HepG2 (cell line): ENCODE measurements around the gene LST1. TPM values are rescaled to one million over a fixed set of nuclear protein-coding genes. Genes with fewer than 3 reads are reported as not detected.

Experiments used
- ATAC-seq: fragments of 200-7000 bp; cut with Tn5 transposase; 3 replicates; pipeline ENCODE4 v1.9.1; 2020; ENCODE audit warnings: mild to moderate bottlenecking, moderate library complexity
- BruUV-seq: library from RNA; stranded (reverse); fragments of 400-500 nt; replicated peaks from 2 replicates; lab custom pipeline; 2021; lab: Mats Ljungman, UMichigan
- CTCF ChIA-PET: fragments of 300-600 bp; formaldehyde crosslinking; extraction: SDS; loops from one replicate; lab custom pipeline; 2021; ENCODE audit warnings: low total read pairs, inconsistent platforms, low intra/inter-chr PET ratio; lab: Yijun Ruan, JAX
- POLR2A ChIA-PET: fragments of 350-600 bp; sonication (Branson Sonifier 250); formaldehyde crosslinking; loops from one replicate; lab custom pipeline; 2020; ENCODE audit warnings: antibody characterized with exemption, inconsistent platforms; lab: Yijun Ruan, JAX
- DNase-seq: peaks from one replicate; pipeline ENCODE4 v3.0.0-alpha.2; 2015; ENCODE audit warnings: low spot score
- FAIRE-seq: peaks from 3 replicates; lab custom pipeline; 2011; peaks lifted over from hg19 to GRCh38; lab: Jason Lieb, UNC
- H2AFZ ChIP-seq: one replicate; pipeline ENCODE4 v1.6.1; 2011; ENCODE audit warnings: low read length, inconsistent platforms
- H3K27ac ChIP-seq: fragments of 300-600 bp; 3 replicates; pipeline ENCODE4 v1.8.0; 2011; ENCODE audit warnings: mixed run types, mild to moderate bottlenecking, mixed read lengths, low read length, inconsistent platforms; ENCODE audit not compliant: insufficient read depth; ENCODE audit errors: extremely low read length
- H3K27me3 ChIP-seq, 2 experiments: fragments of 200-600 bp in 1 of 2; 2 replicates in 1 of 2; 3 replicates in 1 of 2; pipeline versions ENCODE4 v1.6.0 to v1.8.0; 2011; ENCODE audit warnings: low read length in 2 of 2, mild to moderate bottlenecking in 2 of 2, moderate library complexity in 2 of 2, inconsistent platforms in 1 of 2; ENCODE audit not compliant: insufficient read depth in 2 of 2, control insufficient read depth in 1 of 2
- H3K36me3 ChIP-seq, 2 experiments: fragments of 200-600 bp in 1 of 2; replicated peaks in 1 of 2; 2 replicates in 1 of 2; 3 replicates in 1 of 2; pipeline versions ENCODE4 v1.5.1 to v1.8.0; 2011; ENCODE audit warnings: low read length in 2 of 2, inconsistent platforms in 1 of 2; ENCODE audit not compliant: insufficient read depth in 2 of 2, control insufficient read depth in 1 of 2
- H3K4me1 ChIP-seq: 2 replicates; pipeline ENCODE4 v1.5.1; 2012; ENCODE audit warnings: low read length, inconsistent platforms; ENCODE audit not compliant: insufficient read depth
- H3K4me2 ChIP-seq: 2 replicates; pipeline ENCODE4 v1.6.0; 2011; ENCODE audit warnings: low read depth, low read length, inconsistent platforms
- H3K4me3 ChIP-seq, 3 experiments: fragments of 200-600 bp in 1 of 3; sonication (generic), shearing (Covaris generic) in 1 of 3; replicated peaks in 1 of 3; 2 replicates each; pipeline ENCODE4 v1.5.1; 2011 to 2016; ENCODE audit warnings: low read length in 3 of 3, inconsistent platforms in 2 of 3, low read depth in 2 of 3, mild to moderate bottlenecking in 2 of 3, control low read depth in 1 of 3, mixed read lengths in 1 of 3; ENCODE audit not compliant: insufficient read depth in 1 of 3
- H3K79me2 ChIP-seq: one replicate; pipeline ENCODE4 v1.6.1; 2011; ENCODE audit warnings: low read length, inconsistent platforms; ENCODE audit not compliant: insufficient read depth
- H3K9ac ChIP-seq: 2 replicates; pipeline ENCODE4 v1.6.0; 2011; ENCODE audit warnings: mild to moderate bottlenecking, low read depth, low read length, inconsistent platforms; ENCODE audit not compliant: insufficient read depth
- H3K9me3 ChIP-seq: 2 replicates; pipeline ENCODE4 v1.5.1; 2012; ENCODE audit warnings: mild to moderate bottlenecking, low read length
- H4K20me1 ChIP-seq: 2 replicates; pipeline ENCODE4 v1.6.0; 2011; ENCODE audit warnings: inconsistent platforms, mild to moderate bottlenecking, low read length, moderate library complexity; ENCODE audit not compliant: insufficient read depth
- ATF7 ChIP-seq, 2 experiments: fragments of 450-650 bp in 1 of 2; sonication (generic) in 1 of 2; formaldehyde crosslinking in 1 of 2; IDR thresholded peaks; 2 replicates each; pipeline versions ENCODE4 v1.4.0 to v1.6.1; 2016 to 2020; ENCODE audit warnings: antibody characterized with exemption in 1 of 2, mild to moderate bottlenecking in 1 of 2, missing genetic modification reagents in 1 of 2
- CBX2 ChIP-seq, 2 experiments: fragments of 200-600 bp in 1 of 2; sonication (generic); formaldehyde crosslinking in 1 of 2; IDR thresholded peaks; 2 replicates each; pipeline versions ENCODE4 v1.7.0 to v1.8.1; 2018 to 2022; ENCODE audit warnings: low read depth in 2 of 2, low read length in 1 of 2, mild to moderate bottlenecking in 1 of 2, missing genetic modification reagents in 1 of 2
- DZIP1 ChIP-seq: sonication (generic); formaldehyde crosslinking; IDR thresholded peaks from 2 replicates; pipeline ENCODE4 v1.5.0; 2020; ENCODE audit warnings: mild to moderate bottlenecking, missing genetic modification reagents
- FOXK2 ChIP-seq: fragments of 450-650 bp; IDR thresholded peaks from 2 replicates; pipeline ENCODE4 v1.6.1; 2016
- IRF2 ChIP-seq: IDR thresholded peaks from 2 replicates; pipeline ENCODE4 v1.6.1; 2018; ENCODE audit warnings: missing genetic modification reagents, missing compliant biosample characterization
- NFATC3 ChIP-seq: sonication (generic); formaldehyde crosslinking; IDR thresholded peaks from 2 replicates; pipeline ENCODE4 v1.5.1; 2020; ENCODE audit warnings: mild to moderate bottlenecking, missing genetic modification reagents
- RARA ChIP-seq: IDR thresholded peaks from 2 replicates; pipeline ENCODE4 v1.6.1; 2016; ENCODE audit warnings: missing genetic modification reagents, missing compliant biosample characterization
- SALL1 ChIP-seq: sonication (generic); formaldehyde crosslinking; IDR thresholded peaks from 2 replicates; pipeline ENCODE4 v1.8.0; 2022; ENCODE audit warnings: mild to moderate bottlenecking, missing genetic modification reagents
- SAP130 ChIP-seq: IDR thresholded peaks from 2 replicates; pipeline ENCODE4 v1.6.1; 2016; ENCODE audit warnings: low read depth
- ZBTB7B ChIP-seq: sonication (generic); formaldehyde crosslinking; IDR thresholded peaks from 2 replicates; pipeline ENCODE4 v1.4.0; 2020; ENCODE audit warnings: missing genetic modification reagents
- ZNF296 ChIP-seq: sonication (generic); formaldehyde crosslinking; conservative IDR thresholded peaks from 2 replicates; pipeline ENCODE4 v1.5.0; 2020; ENCODE audit warnings: mild to moderate bottlenecking, missing genetic modification reagents
- ZNF441 ChIP-seq: sonication (generic); formaldehyde crosslinking; IDR thresholded peaks from 2 replicates; pipeline ENCODE4 v1.7.0; 2021; ENCODE audit warnings: missing genetic modification reagents, borderline replicate concordance
- ZNF83 ChIP-seq: sonication (generic); formaldehyde crosslinking; IDR thresholded peaks from 2 replicates; pipeline ENCODE4 v1.4.0; 2020; ENCODE audit warnings: missing genetic modification reagents, mild to moderate bottlenecking, borderline replicate concordance
- WGBS: methylation state at CpG from one replicate; pipeline ENCODE4 v1.1.6; 2017; ENCODE audit warnings: low lambda C conversion rate; 5-methylcytosine and 5-hydroxymethylcytosine counted together
- in situ Hi-C: cut with HindIII; loops from 2 replicates; pipeline ENCODE4 v1.10.0; 2017; ENCODE audit warnings: low pct_unique_long_range_greater_than_20kb; ENCODE audit not compliant: extremely low pct_ligation_motif_present
- intact Hi-C: fragments of 100-400 bp; cut with micrococcal nuclease; formaldehyde crosslinking; loops from one replicate; pipeline ENCODE4 v1.10.0; 2022; ENCODE audit not compliant: unreplicated experiment
- polyA plus RNA-seq, 8 experiments: library from polyadenylated mRNA; depleted of rRNA in 3 of 8; stranded (reverse) in 7 of 8; unstranded in 1 of 8; fragments of >200 nt; fragmentation: Illumina TruSeq in 4 of 8; extraction: Trizol in 4 of 8; gene quantifications; 2 replicates each; pipeline versions ENCODE4 v1.2.1 to v1.2.3, GENCODE V29; 2011 to 2016; ENCODE audit warnings: low read depth in 4 of 8, missing spikeins in 1 of 8, mixed read lengths in 1 of 8; ENCODE audit not compliant: insufficient read depth in 1 of 8
- total RNA-seq, 5 experiments: library from RNA; depleted of rRNA; stranded (reverse); fragments of >200 nt; fragmentation: Illumina TruSeq; extraction: Trizol; gene quantifications; 2 replicates each; pipeline ENCODE4 v1.2.3, GENCODE V29; 2016; ENCODE audit warnings: low read depth in 1 of 5
- TF ChIP-seq, protein P1 (sequence below): IDR thresholded peaks from 2 replicates; pipeline ENCODE4 v1.6.1; 2016; ENCODE audit warnings: mild to moderate bottlenecking, missing biosample characterization, missing genetic modification reagents
- TF ChIP-seq, protein P2 (sequence below): sonication (generic); formaldehyde crosslinking; IDR thresholded peaks from 2 replicates; pipeline ENCODE4 v1.4.0; 2020; ENCODE audit warnings: mild to moderate bottlenecking, missing genetic modification reagents
- TF ChIP-seq, protein P3 (sequence below): IDR thresholded peaks from 2 replicates; pipeline ENCODE4 v1.6.1; 2012; ENCODE audit warnings: inconsistent platforms

LST1 gene
- total and polyA plus RNA-seq, 2 of the 13 experiments (the other 11 are each of a cell fraction or from before 2014, with no cell fraction given): not detected

DNA sequence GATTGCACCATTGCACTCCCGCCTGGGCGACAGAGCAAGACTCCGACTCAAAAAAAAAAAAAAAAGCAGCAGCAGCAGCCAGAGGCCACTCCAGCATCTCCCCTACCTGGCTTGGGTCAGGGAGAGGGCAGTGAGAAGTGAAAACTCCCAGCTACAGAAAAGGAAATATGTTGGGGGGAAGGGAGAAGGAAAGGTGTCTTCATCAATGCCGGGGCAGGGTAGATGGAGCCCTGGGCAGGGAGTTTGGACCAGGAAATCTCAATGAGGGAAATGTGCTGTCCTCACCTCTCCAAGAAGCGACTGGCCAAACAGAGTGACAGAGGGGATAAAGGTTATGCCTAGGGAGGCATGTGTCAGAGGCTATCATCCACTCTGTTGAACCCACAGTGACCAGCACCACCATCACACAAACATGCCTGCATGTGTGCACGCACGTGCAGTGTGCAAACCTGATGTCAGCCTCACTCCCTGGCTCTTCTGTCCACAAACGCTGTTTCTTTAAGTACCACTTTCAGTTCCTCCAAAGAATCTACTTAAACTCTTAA lies 28.1 kb downstream of the LST1 start:
- DNase-seq (peak; percentile 44), FAIRE-seq (peak; percentile 85), ATAC-seq (peak; percentile 83)
- in situ Hi-C loops: no loop called here
- BruUV-seq: no TSS peak
- Histone ChIP-seq H3K4me3 (peak overlapping the region; percentile 38 to 66 (median 50)), H3K4me1 (peaks cover 43% of the 10 kb centered on the region), H3K9ac (peak overlapping the region; percentile 50), H3K27ac (peak overlapping the region; percentile 50), H2AFZ (peak overlapping the region; percentile 34), H3K9me3 (no peaks in the 10 kb centered on the region), H3K36me3 (no peaks in the 10 kb centered on the region), H3K79me2 (no peaks in the 10 kb centered on the region), H3K4me2 (peak overlapping the region; percentile 91), H4K20me1 (no peaks in the 10 kb centered on the region), H3K27me3 (no peaks in the 10 kb centered on the region; a peak in 1 of 5 replicates)
- intact Hi-C loops: no loop called here
- CTCF ChIA-PET: interaction anchor here (1.4 kb wide), 1 partner anchor 16 kb away, joined by 3 read pairs; no protein-coding TSS in a partner anchor
- POLR2A ChIA-PET: interaction anchor here (1.1 to 2.1 kb wide), 9 partner anchors 16 to 192 kb away, joined by 3 to 10 read pairs (median 4); partner anchors contain the start of genes APOM, BAG6 and DDX39B
- 2% methylated on average over 8 of the region's 8 CpGs for WGBS
- TF ChIP-seq CBX2 (IDR thresholded peaks at IDR 0.05; ENCODE audit: low read depth, low read length) (no peak), CBX2 (CRISPR knock-in tag; IDR thresholded peaks at IDR 0.05; ENCODE audit: low read depth) (no peak), ZNF83 (CRISPR knock-in tag) (no peak; the same call in 1 of the 2 replicates), FOXK2 (no peak), ZBTB7B (CRISPR knock-in tag) (0 out of 2 replicates have a peak, but pooled peaks have one; percentile 9), IRF2 (CRISPR knock-in tag) (no peak; the same call in 1 of the 2 replicates), DZIP1 (CRISPR knock-in tag) (no peak), ATF7 (IDR thresholded peaks at IDR 0.05) (no peak), ATF7 (CRISPR knock-in tag; IDR thresholded peaks at IDR 0.05) (no peak), SALL1 (CRISPR knock-in tag) (peak; percentile 12; the same call in 1 of the 2 replicates), RARA (no peak; the same call in 1 of the 2 replicates), NFATC3 (CRISPR knock-in tag) (no peak), ZNF296 (CRISPR knock-in tag) (no peak), SAP130 (CRISPR knock-in tag) (peak; percentile 43; the same call in 1 of the 2 replicates), ZNF441 (CRISPR knock-in tag) (peak; percentile 99)
- TF ChIP-seq, protein P1, sequence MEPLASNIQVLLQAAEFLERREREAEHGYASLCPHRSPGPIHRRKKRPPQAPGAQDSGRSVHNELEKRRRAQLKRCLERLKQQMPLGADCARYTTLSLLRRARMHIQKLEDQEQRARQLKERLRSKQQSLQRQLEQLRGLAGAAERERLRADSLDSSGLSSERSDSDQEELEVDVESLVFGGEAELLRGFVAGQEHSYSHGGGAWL (CRISPR knock-in tag): no peak
- TF ChIP-seq, protein P2, sequence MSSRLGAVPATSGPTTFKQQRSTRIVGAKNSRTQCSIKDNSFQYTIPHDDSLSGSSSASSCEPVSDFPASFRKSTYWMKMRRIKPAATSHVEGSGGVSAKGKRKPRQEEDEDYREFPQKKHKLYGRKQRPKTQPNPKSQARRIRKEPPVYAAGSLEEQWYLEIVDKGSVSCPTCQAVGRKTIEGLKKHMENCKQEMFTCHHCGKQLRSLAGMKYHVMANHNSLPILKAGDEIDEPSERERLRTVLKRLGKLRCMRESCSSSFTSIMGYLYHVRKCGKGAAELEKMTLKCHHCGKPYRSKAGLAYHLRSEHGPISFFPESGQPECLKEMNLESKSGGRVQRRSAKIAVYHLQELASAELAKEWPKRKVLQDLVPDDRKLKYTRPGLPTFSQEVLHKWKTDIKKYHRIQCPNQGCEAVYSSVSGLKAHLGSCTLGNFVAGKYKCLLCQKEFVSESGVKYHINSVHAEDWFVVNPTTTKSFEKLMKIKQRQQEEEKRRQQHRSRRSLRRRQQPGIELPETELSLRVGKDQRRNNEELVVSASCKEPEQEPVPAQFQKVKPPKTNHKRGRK (CRISPR knock-in tag): no peak
- TF ChIP-seq, protein P3, sequence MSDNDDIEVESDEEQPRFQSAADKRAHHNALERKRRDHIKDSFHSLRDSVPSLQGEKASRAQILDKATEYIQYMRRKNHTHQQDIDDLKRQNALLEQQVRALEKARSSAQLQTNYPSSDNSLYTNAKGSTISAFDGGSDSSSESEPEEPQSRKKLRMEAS: peak; percentile 59; the same call in 1 of the 2 replicates
